Dermis lymphatic vessel endothelial cell (primary cell): ENCODE results near the gene SLC36A4. TPM values are rescaled to one million over a fixed set of nuclear protein-coding genes. Genes with fewer than 3 reads are reported as not detected.

Source experiments
- total RNA-seq: library from RNA; depleted of rRNA; stranded (reverse); fragments of >200 nt; gene quantifications from 2 replicates; pipeline ENCODE4 v1.2.1, GENCODE V29; 2014

The SLC36A4 gene
- 7.2 and 10.7 TPM in 2 replicates for total RNA-seq

GRCh38 chr11:93197380-93198214 lies at the start of gene SLC36A4:
Gene SLC36A4 (minus strand): TSS chr11:93197991. CDS start chr11:93197832, 159 bp downstream.

Other genes with a start within 250 kb of the SLC36A4 start
- not detected in 2 replicates for gene MTNR1B, start 228.3 kb downstream of the SLC36A4 start, total RNA-seq
- gene DEUP1, start 132.8 kb upstream of the SLC36A4 start, total RNA-seq = not detected in 2 replicates